Kidney epithelial cell (primary cell): ENCODE measurements around the gene NRARP. TPM values are rescaled to one million over a fixed set of nuclear protein-coding genes. Genes with fewer than 3 reads are reported as not detected.

Experiments
- DNase-seq: peaks from one replicate; pipeline ENCODE4 v3.0.0-alpha.2; 2010; ENCODE audit warnings: low read depth
- H3K27me3 ChIP-seq: 2 replicates; pipeline ENCODE4 v1.6.0; 2011; ENCODE audit warnings: low read length; ENCODE audit not compliant: control insufficient read depth, insufficient read depth
- H3K36me3 ChIP-seq: 2 replicates; pipeline ENCODE4 v1.5.1; 2011; ENCODE audit warnings: low read length; ENCODE audit not compliant: control insufficient read depth, insufficient read depth
- H3K4me3 ChIP-seq: 2 replicates; pipeline ENCODE4 v1.5.1; 2011; ENCODE audit warnings: low read depth, mild to moderate bottlenecking, control low read depth, low read length
- CTCF ChIP-seq: IDR thresholded peaks from 2 replicates; pipeline ENCODE4 v1.5.1; 2011; ENCODE audit warnings: mild to moderate bottlenecking, moderate library complexity, low read length, control low read depth, inconsistent platforms; ENCODE audit not compliant: insufficient read depth, poor library complexity, severe bottlenecking
- total RNA-seq: library from RNA; depleted of rRNA; stranded (reverse); fragments of >200 nt; gene quantifications from 2 replicates; pipeline ENCODE4 v1.2.3, GENCODE V29; 2015

NRARP gene
- total RNA-seq, 1 donor from 2014 or later: 8.4 TPM

- H3K36me3 ChIP-seq: peaks cover 1% of the 10 kb centered on the region
- TF ChIP-seq CTCF: no peak
- no peak overlapping the region for H3K4me3 ChIP-seq
- H3K27me3 ChIP-seq: no peaks in the 10 kb centered on the region
- no peak for DNase-seq
These were observed 21.4 kb downstream of the NRARP start for GRCh38 chr9:137280474-137281344.

- Histone ChIP-seq H3K36me3 (peaks cover 1% of the 10 kb centered on the region), H3K27me3 (no peaks in the 10 kb centered on the region), H3K4me3 (no peak overlapping the region)
- TF ChIP-seq CTCF: no peak
- DNase-seq: no peak
These were observed 22.2 kb downstream of the NRARP start for GRCh38 chr9:137279741-137280473.

DNA sequence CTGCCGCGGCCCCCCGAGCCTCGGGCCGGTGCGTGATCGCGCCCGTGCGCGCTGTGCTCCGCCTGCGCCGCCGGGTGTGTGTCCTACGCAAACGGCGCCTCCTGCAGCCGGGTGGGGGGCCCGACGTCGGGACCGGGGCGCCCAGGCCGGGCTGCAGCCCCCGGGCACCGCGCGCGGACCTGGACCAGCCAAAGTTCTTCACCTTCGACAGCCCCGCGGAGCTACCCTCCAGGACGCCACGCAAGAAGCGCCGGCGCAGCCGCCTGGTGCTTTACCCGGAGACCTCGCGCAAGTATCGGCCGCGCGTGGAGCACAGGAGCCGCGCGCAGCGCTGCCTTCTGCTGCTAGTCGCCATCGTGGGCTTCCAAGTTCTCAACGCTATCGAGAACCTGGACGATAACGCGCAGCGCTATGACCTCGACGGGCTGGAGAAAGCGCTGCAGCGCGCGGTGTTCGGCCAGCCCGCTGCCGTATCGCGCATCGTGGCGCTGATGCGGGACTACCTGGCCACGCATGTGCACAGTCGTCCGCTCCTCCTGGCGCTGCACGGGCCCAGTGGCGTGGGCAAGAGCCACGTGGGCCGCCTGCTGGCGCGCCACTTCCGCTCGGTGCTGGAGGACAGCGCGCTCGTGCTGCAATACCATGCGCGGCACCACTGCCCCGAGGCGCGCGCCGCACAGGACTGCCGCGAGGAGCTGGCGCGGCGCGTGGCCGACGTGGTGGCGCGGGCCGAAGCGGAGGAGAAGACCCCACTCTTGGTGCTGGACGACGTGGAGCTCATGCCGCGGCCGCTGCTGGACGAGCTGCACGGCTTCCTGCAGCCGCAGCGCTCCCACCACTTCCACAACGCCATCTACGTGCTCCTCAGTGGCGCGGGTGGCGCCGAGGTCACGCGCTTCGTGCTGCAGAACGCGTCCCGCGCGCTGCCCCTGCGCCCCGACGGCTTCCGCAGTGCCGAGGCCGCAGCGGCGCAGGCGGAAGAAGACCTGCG lies 23.1 kb downstream of the NRARP start:
- no peaks in the 10 kb centered on the region for H3K27me3 ChIP-seq
- no peak for DNase-seq
- TF ChIP-seq CTCF: no peak
- peaks cover 1% of the 10 kb centered on the region for H3K36me3 ChIP-seq
- H3K4me3 ChIP-seq: peak overlapping the region; percentile 61

- Histone ChIP-seq H3K27me3 (no peaks in the 10 kb centered on the region), H3K36me3 (peaks cover 1% of the 10 kb centered on the region), H3K4me3 (peak overlapping the region; percentile 61)
- DNase-seq: no peak
- TF ChIP-seq CTCF: no peak
These were observed 23.9 kb downstream of the NRARP start for GRCh38 chr9:137278061-137278701.

- DNase-seq: peak; percentile 65
- Histone ChIP-seq H3K27me3 (no peaks in the 10 kb centered on the region), H3K36me3 (peaks cover 1% of the 10 kb centered on the region), H3K4me3 (peak within 1 kb of the TSS; percentile 61)
- peak; percentile 46 for TF ChIP-seq CTCF
These were observed 24.6 kb downstream of the NRARP start, which contains the start of gene TOR4A for GRCh38 chr9:137277329-137278041. TOR4A (plus strand) TSS chr9:137277726; CDS start chr9:137278690, 964 bp downstream.
